ENCODE data around the gene VPS37D. TPM values are rescaled to one million over a fixed set of nuclear protein-coding genes. Genes with fewer than 3 reads are reported as not detected.

The VPS37D gene
- total and polyA plus RNA-seq, 2 experiments from 2014 or later: 2.2 to 7.0 TPM

- Histone ChIP-seq H3K27ac (ENCODE audit: low read depth) (no peak overlapping the region), H3K36me3 (ENCODE audit: insufficient read depth) (no peaks in the 10 kb centered on the region), H4K20me1 (replicated peaks; ENCODE audit: insufficient read depth) (no peaks in the 10 kb centered on the region), H3K4me3 (peak overlapping the region; percentile 76), H3F3A (replicated peaks; ENCODE audit: low read depth) (no peaks in the 10 kb centered on the region), H3K9me2 (ENCODE audit: insufficient read depth) (no peaks in the 10 kb centered on the region), H3K4me1 (ENCODE audit: insufficient read depth) (peaks cover 11% of the 10 kb centered on the region; the same call in 1 of the 2 replicates), H2AFZ (peak overlapping the region; percentile 95), H3K79me2 (replicated peaks; ENCODE audit: insufficient read depth) (no peaks in the 10 kb centered on the region), H3K4me2 (peak overlapping the region; percentile 86), H3K27me3 (ENCODE audit: insufficient read depth) (peaks cover 42% of the 10 kb centered on the region)
- H3K9me3 Mint-ChIP-seq: no peaks in the 10 kb centered on the region
- H3K4me3 Mint-ChIP-seq: peak overlapping the region; percentile 76
- ATAC-seq (peak; percentile 77), DNase-seq (ENCODE audit: low spot score) (peak; percentile 62)
- peaks cover 38% of the 10 kb centered on the region for H3K27me3 Mint-ChIP-seq (ENCODE audit: insufficient read depth, low read depth, poor library complexity)
- no peaks in the 10 kb centered on the region; the same call in 2 of the 3 replicates for H3K36me3 Mint-ChIP-seq (ENCODE audit: low read depth)
- H3K27ac Mint-ChIP-seq: no peak overlapping the region
- H3K4me1 Mint-ChIP-seq: peaks cover 9% of the 10 kb centered on the region
- TF ChIP-seq CREB1 (CRISPR knock-in tag; IDR thresholded peaks at IDR 0.05; ENCODE audit: low read depth) (no peak), EZH2 (IDR thresholded peaks at IDR 0.05; ENCODE audit: low read depth, unreplicated experiment) (peak; percentile 5)
Measured at GRCh38 chr7:73647725-73648592, 19.7 kb upstream of the VPS37D start.

DNA sequence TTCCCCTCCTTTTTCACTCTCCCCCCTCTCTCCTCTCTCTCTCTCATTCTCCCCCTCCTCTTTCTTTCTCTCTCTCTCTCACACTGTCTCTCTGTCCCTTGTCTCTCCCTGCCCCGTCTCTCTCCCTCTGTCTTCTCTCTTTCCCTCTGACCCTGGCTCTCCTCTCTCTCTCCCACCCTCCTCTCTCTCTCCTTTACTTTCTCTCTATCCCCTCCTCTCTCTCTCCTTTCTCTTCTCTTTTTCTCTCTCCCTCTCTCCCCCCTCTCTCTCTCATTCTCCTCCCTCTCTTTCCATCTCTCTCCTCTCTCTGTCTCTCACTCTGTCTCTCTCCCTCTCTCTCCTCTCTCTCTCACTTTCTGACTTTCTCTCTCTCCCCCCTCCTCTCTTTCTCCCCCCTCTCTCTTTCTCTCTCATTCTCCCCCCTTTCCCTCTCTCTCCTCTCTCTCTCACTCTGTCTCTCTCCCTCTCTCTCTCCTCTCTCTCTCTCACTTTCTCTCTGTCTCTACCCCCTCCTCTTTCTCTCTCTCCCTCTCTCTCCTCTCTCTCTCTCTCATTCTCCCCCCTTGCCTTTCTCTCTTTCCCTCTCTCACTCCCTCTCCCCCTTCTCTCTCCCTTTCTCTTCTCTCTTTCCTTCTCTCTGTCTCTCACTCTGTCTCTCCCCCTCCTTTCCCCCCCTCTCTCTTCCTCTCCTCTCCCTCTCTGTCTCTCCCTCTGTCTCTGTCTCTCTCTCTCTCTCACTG is 18.9 kb upstream of the VPS37D start:
- Histone ChIP-seq H3K4me2 (peak overlapping the region; percentile 86), H3F3A (replicated peaks; ENCODE audit: low read depth) (no peaks in the 10 kb centered on the region), H3K27me3 (ENCODE audit: insufficient read depth) (peaks cover 42% of the 10 kb centered on the region), H3K4me1 (ENCODE audit: insufficient read depth) (peaks cover 11% of the 10 kb centered on the region; the same call in 1 of the 2 replicates), H4K20me1 (replicated peaks; ENCODE audit: insufficient read depth) (no peaks in the 10 kb centered on the region), H3K27ac (ENCODE audit: low read depth) (no peak overlapping the region), H3K9me2 (ENCODE audit: insufficient read depth) (no peaks in the 10 kb centered on the region), H3K4me3 (peak overlapping the region; percentile 76; the same call in 1 of the 2 replicates), H2AFZ (peak overlapping the region; percentile 95), H3K79me2 (replicated peaks; ENCODE audit: insufficient read depth) (no peaks in the 10 kb centered on the region), H3K36me3 (ENCODE audit: insufficient read depth) (no peaks in the 10 kb centered on the region)
- no peak for ATAC-seq
- Mint-ChIP-seq H3K4me3 (peak overlapping the region; percentile 76), H3K27me3 (ENCODE audit: insufficient read depth, low read depth, poor library complexity) (peaks cover 38% of the 10 kb centered on the region), H3K4me1 (peaks cover 9% of the 10 kb centered on the region), H3K36me3 (ENCODE audit: low read depth) (no peaks in the 10 kb centered on the region; the same call in 2 of the 3 replicates), H3K27ac (no peak overlapping the region), H3K9me3 (no peaks in the 10 kb centered on the region)
- DNase-seq (ENCODE audit: low spot score): no peak
- TF ChIP-seq, protein P1, sequence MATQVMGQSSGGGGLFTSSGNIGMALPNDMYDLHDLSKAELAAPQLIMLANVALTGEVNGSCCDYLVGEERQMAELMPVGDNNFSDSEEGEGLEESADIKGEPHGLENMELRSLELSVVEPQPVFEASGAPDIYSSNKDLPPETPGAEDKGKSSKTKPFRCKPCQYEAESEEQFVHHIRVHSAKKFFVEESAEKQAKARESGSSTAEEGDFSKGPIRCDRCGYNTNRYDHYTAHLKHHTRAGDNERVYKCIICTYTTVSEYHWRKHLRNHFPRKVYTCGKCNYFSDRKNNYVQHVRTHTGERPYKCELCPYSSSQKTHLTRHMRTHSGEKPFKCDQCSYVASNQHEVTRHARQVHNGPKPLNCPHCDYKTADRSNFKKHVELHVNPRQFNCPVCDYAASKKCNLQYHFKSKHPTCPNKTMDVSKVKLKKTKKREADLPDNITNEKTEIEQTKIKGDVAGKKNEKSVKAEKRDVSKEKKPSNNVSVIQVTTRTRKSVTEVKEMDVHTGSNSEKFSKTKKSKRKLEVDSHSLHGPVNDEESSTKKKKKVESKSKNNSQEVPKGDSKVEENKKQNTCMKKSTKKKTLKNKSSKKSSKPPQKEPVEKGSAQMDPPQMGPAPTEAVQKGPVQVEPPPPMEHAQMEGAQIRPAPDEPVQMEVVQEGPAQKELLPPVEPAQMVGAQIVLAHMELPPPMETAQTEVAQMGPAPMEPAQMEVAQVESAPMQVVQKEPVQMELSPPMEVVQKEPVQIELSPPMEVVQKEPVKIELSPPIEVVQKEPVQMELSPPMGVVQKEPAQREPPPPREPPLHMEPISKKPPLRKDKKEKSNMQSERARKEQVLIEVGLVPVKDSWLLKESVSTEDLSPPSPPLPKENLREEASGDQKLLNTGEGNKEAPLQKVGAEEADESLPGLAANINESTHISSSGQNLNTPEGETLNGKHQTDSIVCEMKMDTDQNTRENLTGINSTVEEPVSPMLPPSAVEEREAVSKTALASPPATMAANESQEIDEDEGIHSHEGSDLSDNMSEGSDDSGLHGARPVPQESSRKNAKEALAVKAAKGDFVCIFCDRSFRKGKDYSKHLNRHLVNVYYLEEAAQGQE (IDR thresholded peaks at IDR 0.05; ENCODE audit: unreplicated experiment): no peak
- no peak for TF ChIP-seq EZH2 (IDR thresholded peaks at IDR 0.05; ENCODE audit: low read depth, unreplicated experiment)

Data from GM23338 (cell line).